AG04450 (cell line): ENCODE results near the gene RPS2. TPM values are rescaled to one million over a fixed set of nuclear protein-coding genes. Genes with fewer than 3 reads are reported as not detected.

Experiments
- CTCF ChIA-PET: fragments of 300-600, 350-600 bp; formaldehyde crosslinking; extraction: SDS; loops from one replicate; lab custom pipeline; 2022; ENCODE audit warnings: antibody characterized with exemption, inconsistent platforms; lab: Charles Lee
- POLR2A ChIA-PET: fragments of 350-600 bp; formaldehyde crosslinking; extraction: SDS; loops from one replicate; lab custom pipeline; 2021; ENCODE audit warnings: antibody characterized with exemption, inconsistent platforms; lab: Yijun Ruan, JAX
- DNase-seq: peaks from one replicate; pipeline ENCODE4 v3.0.0-alpha.2; 2011; ENCODE audit warnings: low read depth, low spot score
- H3K27ac ChIP-seq: one replicate; pipeline ENCODE4 v1.5.1; 2012; ENCODE audit warnings: low read depth, low read length, control low read depth
- H3K27me3 ChIP-seq: one replicate; pipeline ENCODE4 v1.6.0; 2012; ENCODE audit warnings: low read length; ENCODE audit not compliant: control insufficient read depth, insufficient read depth
- H3K4me3 ChIP-seq: 2 replicates; pipeline ENCODE4 v1.5.1; 2011; ENCODE audit warnings: mild to moderate bottlenecking, low read depth, low read length, control low read depth
- H3K9me3 ChIP-seq: 2 replicates; pipeline ENCODE4 v1.5.1; 2012; ENCODE audit warnings: low read length; ENCODE audit not compliant: control insufficient read depth, insufficient read depth
- CTCF ChIP-seq: IDR thresholded peaks from 2 replicates; pipeline ENCODE4 v1.5.1; 2011; ENCODE audit warnings: low read depth, low read length, control low read depth, inconsistent platforms
- polyA plus RNA-seq: library from polyadenylated mRNA; depleted of rRNA; stranded (reverse); fragments of >200 nt; gene quantifications from 2 replicates; pipeline ENCODE4 v1.2.3, GENCODE V29; 2011

Gene RPS2
- polyA plus RNA-seq, 1 experiment, result 2,494 TPM

GRCh38 chr16:2009164-2009711 lies 44.6 kb upstream of the RPS2 start:
- TF ChIP-seq CTCF, result no peak
- H3K4me3 ChIP-seq, result peak overlapping the region; percentile 64
- H3K27me3 ChIP-seq, result no peaks in the 10 kb centered on the region
- ChIA-PET CTCF (interaction anchor here (1.0 to 1.6 kb wide), 3 partner anchors 7 to 131 kb away, joined by 4 to 9 read pairs (median 4); no protein-coding TSS in a partner anchor), POLR2A (interaction anchor here (3.0 kb wide), 1 partner anchor 44 kb away, joined by 13 read pairs; the partner anchor contains the start of gene RPS2)
- H3K9me3 ChIP-seq, result no peaks in the 10 kb centered on the region; the same call in 1 of the 2 replicates
- H3K27ac ChIP-seq, result peak overlapping the region; percentile 70
- no peak for DNase-seq

- Histone ChIP-seq H3K27ac (peak overlapping the region; percentile 70), H3K4me3 (peak overlapping the region; percentile 64), H3K27me3 (no peaks in the 10 kb centered on the region), H3K9me3 (no peaks in the 10 kb centered on the region; the same call in 1 of the 2 replicates)
- no peak for TF ChIP-seq CTCF
- DNase-seq, result no peak
- ChIA-PET CTCF (interaction anchor here (1.0 to 1.6 kb wide), 3 partner anchors 8 to 132 kb away, joined by 4 to 9 read pairs (median 4); no protein-coding TSS in a partner anchor), POLR2A (interaction anchor here (1.3 to 3.0 kb wide), 2 partner anchors 44 to 147 kb away, joined by 4 to 13 read pairs; partner anchors contain the start of genes RPS2 and TRAF7)
Measured at GRCh38 chr16:2008631-2009163, 44.1 kb upstream of the RPS2 start.

GRCh38 chr16:2008009-2008526 lies 43.4 kb upstream of the RPS2 start:
- H3K27me3 ChIP-seq, result no peaks in the 10 kb centered on the region
- POLR2A ChIA-PET, result interaction anchor here (1.3 to 3.0 kb wide), 2 partner anchors 43 to 147 kb away, joined by 4 to 13 read pairs; partner anchors contain the start of genes RPS2 and TRAF7

GRCh38 chr16:2007081-2007836 lies 42.6 kb upstream of the RPS2 start:
- POLR2A ChIA-PET, result interaction anchor here (0.6 to 3.0 kb wide), 3 partner anchors 9 to 148 kb away, joined by 4 to 13 read pairs (median 9); partner anchors contain the start of genes RPS2 and TRAF7
- CTCF ChIA-PET, result interaction anchor here (1.0 to 1.6 kb wide), 2 partner anchors 9 to 133 kb away, joined by 4 to 10 read pairs; no protein-coding TSS in a partner anchor
- H3K27ac ChIP-seq, result no peak overlapping the region

More at GRCh38 chr16:2008009-2008526, 43.4 kb upstream of the RPS2 start:
- TF ChIP-seq CTCF, result no peak
- Histone ChIP-seq H3K9me3 (no peaks in the 10 kb centered on the region; the same call in 1 of the 2 replicates), H3K27ac (no peak overlapping the region), H3K4me3 (peak overlapping the region; percentile 64)
- CTCF ChIA-PET, result interaction anchor here (1.0 to 1.6 kb wide), 3 partner anchors 8 to 133 kb away, joined by 4 to 10 read pairs (median 9); no protein-coding TSS in a partner anchor
- no peak for DNase-seq

More at GRCh38 chr16:2007081-2007836, 42.6 kb upstream of the RPS2 start:
- DNase-seq, result no peak
- H3K27me3 ChIP-seq, result no peaks in the 10 kb centered on the region
- H3K4me3 ChIP-seq, result peak overlapping the region; percentile 64
- no peak for TF ChIP-seq CTCF
- no peaks in the 10 kb centered on the region; the same call in 1 of the 2 replicates for H3K9me3 ChIP-seq
